K562 (cell line): ENCODE measurements around the gene SLC7A11.

ENCODE experiments used
- CBX8 ChIP-seq: fragments of 200-600 bp; sonication (generic); IDR thresholded peaks from 2 replicates; pipeline ENCODE4 v1.6.1; 2012; ENCODE audit warnings: borderline replicate concordance, mixed run types, low read depth, mild to moderate bottlenecking, moderate library complexity, mixed read lengths, low read length, control low read depth, inconsistent platforms; ENCODE audit not compliant: poor library complexity, severe bottlenecking; ENCODE audit errors: extremely low read depth
- ETV5 ChIP-seq: sonication (generic); formaldehyde crosslinking; IDR thresholded peaks from 2 replicates; pipeline ENCODE4 v1.4.0; 2020; ENCODE audit warnings: low read depth, mild to moderate bottlenecking, missing genetic modification reagents
- EZH2 ChIP-seq: IDR thresholded peaks from 2 replicates; pipeline ENCODE4 v1.6.1; 2012; ENCODE audit warnings: low read depth, mild to moderate bottlenecking, inconsistent platforms, low read length, borderline replicate concordance
- HDAC2 ChIP-seq: fragments of 450-650 bp; IDR thresholded peaks from 2 replicates; pipeline ENCODE4 v1.6.1; 2016; ENCODE audit warnings: mild to moderate bottlenecking
- LARP7 ChIP-seq: fragments of 450-650 bp; IDR thresholded peaks from 2 replicates; pipeline ENCODE4 v1.6.1; 2016
- POLR2AphosphoS5 ChIP-seq: IDR thresholded peaks from 2 replicates; pipeline ENCODE4 v1.6.1; 2011; ENCODE audit warnings: mild to moderate bottlenecking, low read depth, low read length, moderate library complexity; ENCODE audit not compliant: control insufficient read depth, insufficient read depth
- SAP30 ChIP-seq: fragments of 200-600 bp; sonication (generic); IDR thresholded peaks from 2 replicates; pipeline ENCODE4 v1.6.1; 2012; ENCODE audit warnings: borderline replicate concordance, low read depth, mild to moderate bottlenecking, moderate library complexity, low read length, control low read depth, inconsistent platforms; ENCODE audit not compliant: insufficient read depth, poor library complexity, severe bottlenecking
- SIN3A ChIP-seq, 2 experiments: fragments of 150-350 bp in 1 of 2; IDR thresholded peaks; 2 replicates each; pipeline ENCODE4 v1.6.1; 2011 to 2016; ENCODE audit warnings: borderline replicate concordance in 2 of 2, low read depth in 2 of 2, low read length in 2 of 2, mild to moderate bottlenecking in 2 of 2, moderate library complexity in 2 of 2; ENCODE audit not compliant: control insufficient read depth in 1 of 2
- TCF3 ChIP-seq: sonication (generic); formaldehyde crosslinking; IDR thresholded peaks from 2 replicates; pipeline ENCODE4 v1.4.0; 2020; ENCODE audit warnings: mild to moderate bottlenecking, missing genetic modification reagents

- TF ChIP-seq TCF3 (CRISPR knock-in tag) (no peak), EZH2 (no peak), ETV5 (no peak), SIN3A (IDR thresholded peaks at IDR 0.05; ENCODE audit: borderline replicate concordance in 2 of 2, control insufficient read depth in 1 of 2, low read depth in 2 of 2, low read length in 2 of 2) (no peak), HDAC2 (no peak), SAP30 (no peak), LARP7 (no peak), CBX8 (no peak), POLR2AphosphoS5 (no peak)
These were observed 39.5 kb downstream of the SLC7A11 start for GRCh38 chr4:138202686-138203085.
